Neutrophil (primary cell): Measurements from ENCODE around the gene EGLN1.
"Not testable (repeated sequence)": the region's sequence is repeated elsewhere in the genome, so short reads cannot be mapped to it uniquely, and the experiment has no call there.

Experiments used
- H3K27ac ChIP-seq: fragments of 200-600 bp; sonication (generic); 2 replicates; pipeline ENCODE4 v1.5.1; 2016; ENCODE audit warnings: mild to moderate bottlenecking, moderate library complexity
- H3K27me3 ChIP-seq: fragments of 200-600 bp; sonication (generic); 2 replicates; pipeline ENCODE4 v1.6.0; 2016; ENCODE audit warnings: mild to moderate bottlenecking
- H3K36me3 ChIP-seq: fragments of 200-600 bp; sonication (generic); 2 replicates; pipeline ENCODE4 v1.5.1; 2017
- H3K4me1 ChIP-seq, 2 experiments: fragments of 200-600 bp in 1 of 2; sonication (generic) in 1 of 2; 1 replicate in 1 of 2; 2 replicates in 1 of 2; pipeline versions ENCODE4 v1.5.1 to v1.6.1; 2013 to 2016; ENCODE audit warnings: low read depth in 1 of 2, low read length in 1 of 2, mild to moderate bottlenecking in 1 of 2, moderate library complexity in 1 of 2; ENCODE audit not compliant: control insufficient read depth in 1 of 2, insufficient read depth in 1 of 2
- H3K4me3 ChIP-seq, 2 experiments: fragments of 200-600 bp in 1 of 2; sonication (generic) in 1 of 2; 1 replicate in 1 of 2; 2 replicates in 1 of 2; pipeline ENCODE4 v1.5.1; 2013 to 2016; ENCODE audit warnings: low read depth in 1 of 2, low read length in 1 of 2, mild to moderate bottlenecking in 1 of 2, moderate library complexity in 1 of 2
- H3K9me3 ChIP-seq: fragments of 200-600 bp; sonication (generic); 2 replicates; pipeline ENCODE4 v1.5.1; 2016
- CTCF ChIP-seq: fragments of 200-600 bp; sonication (generic); IDR thresholded peaks from 2 replicates; pipeline ENCODE4 v1.5.1; 2016; ENCODE audit warnings: antibody characterized with exemption

The EGLN1 gene

DNA sequence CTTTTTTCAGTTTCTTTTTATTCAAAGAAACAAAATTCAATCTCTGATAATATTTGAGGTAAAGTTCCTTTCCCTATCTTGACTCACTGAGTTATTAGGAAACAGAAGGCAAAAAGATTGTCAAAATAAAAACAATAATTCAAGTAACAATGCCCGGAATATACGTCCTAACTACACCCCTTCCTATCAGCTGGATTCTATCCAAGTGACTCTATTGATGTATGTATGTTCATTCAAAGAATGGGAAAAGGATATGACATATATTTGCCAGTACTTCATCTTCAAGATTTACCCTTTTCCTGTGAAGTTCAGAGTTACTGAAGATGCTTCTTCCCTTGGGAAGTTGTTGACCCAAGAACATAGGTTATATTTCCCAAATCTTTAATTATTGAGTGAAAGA lies 70.3 kb downstream of the EGLN1 start:
- H3K9me3 ChIP-seq: no peaks in the 10 kb centered on the region
- H3K36me3 ChIP-seq: peaks cover 70% of the 10 kb centered on the region
- no peaks in the 10 kb centered on the region for H3K27me3 ChIP-seq
- no peak overlapping the region for H3K27ac ChIP-seq
- H3K4me1 ChIP-seq: no peaks in the 10 kb centered on the region
- H3K4me3 ChIP-seq: no peak overlapping the region
- TF ChIP-seq CTCF: no peak

DNA sequence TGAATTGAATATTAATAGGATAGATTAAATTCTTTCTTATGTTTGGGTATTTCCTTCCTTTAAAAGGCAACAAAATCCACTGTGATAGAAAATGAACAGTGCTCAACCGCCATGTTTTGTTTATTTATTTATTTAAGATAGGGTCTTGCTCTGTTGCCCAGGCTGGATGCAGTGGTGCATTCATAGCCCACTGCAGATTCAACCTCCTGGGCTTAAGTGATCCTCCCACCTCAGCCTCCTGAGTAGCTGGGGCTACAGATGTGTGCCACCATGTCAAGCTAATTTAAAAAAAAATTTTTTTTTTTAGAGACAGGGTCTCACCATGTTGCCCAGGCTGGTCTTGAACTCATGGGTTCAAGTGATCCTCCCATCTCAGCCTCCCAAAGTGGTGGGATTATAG lies 73.2 kb downstream of the EGLN1 start:
- not testable (repeated sequence) for H3K4me1 ChIP-seq, H3K9me3 ChIP-seq, H3K4me3 ChIP-seq, H3K27me3 ChIP-seq, H3K27ac ChIP-seq
- peaks cover 67% of the 10 kb centered on the region for H3K36me3 ChIP-seq

GRCh38 chr1:231348442-231348841 lies 73.6 kb downstream of the EGLN1 start:
- no peaks in the 10 kb centered on the region for H3K27me3 ChIP-seq
- H3K4me3 ChIP-seq: no peak overlapping the region
- no peak overlapping the region for H3K27ac ChIP-seq
- no peak for TF ChIP-seq CTCF
- no peaks in the 10 kb centered on the region for H3K4me1 ChIP-seq
- H3K9me3 ChIP-seq: no peaks in the 10 kb centered on the region
- H3K36me3 ChIP-seq: peaks cover 71% of the 10 kb centered on the region

GRCh38 chr1:231347961-231348360 lies 74.1 kb downstream of the EGLN1 start:
- H3K27me3 ChIP-seq: no peaks in the 10 kb centered on the region
- no peak overlapping the region for H3K27ac ChIP-seq
- peaks cover 71% of the 10 kb centered on the region for H3K36me3 ChIP-seq
- H3K4me1 ChIP-seq: no peaks in the 10 kb centered on the region
- TF ChIP-seq CTCF: no peak
- H3K4me3 ChIP-seq: no peak overlapping the region
- no peaks in the 10 kb centered on the region for H3K9me3 ChIP-seq

DNA sequence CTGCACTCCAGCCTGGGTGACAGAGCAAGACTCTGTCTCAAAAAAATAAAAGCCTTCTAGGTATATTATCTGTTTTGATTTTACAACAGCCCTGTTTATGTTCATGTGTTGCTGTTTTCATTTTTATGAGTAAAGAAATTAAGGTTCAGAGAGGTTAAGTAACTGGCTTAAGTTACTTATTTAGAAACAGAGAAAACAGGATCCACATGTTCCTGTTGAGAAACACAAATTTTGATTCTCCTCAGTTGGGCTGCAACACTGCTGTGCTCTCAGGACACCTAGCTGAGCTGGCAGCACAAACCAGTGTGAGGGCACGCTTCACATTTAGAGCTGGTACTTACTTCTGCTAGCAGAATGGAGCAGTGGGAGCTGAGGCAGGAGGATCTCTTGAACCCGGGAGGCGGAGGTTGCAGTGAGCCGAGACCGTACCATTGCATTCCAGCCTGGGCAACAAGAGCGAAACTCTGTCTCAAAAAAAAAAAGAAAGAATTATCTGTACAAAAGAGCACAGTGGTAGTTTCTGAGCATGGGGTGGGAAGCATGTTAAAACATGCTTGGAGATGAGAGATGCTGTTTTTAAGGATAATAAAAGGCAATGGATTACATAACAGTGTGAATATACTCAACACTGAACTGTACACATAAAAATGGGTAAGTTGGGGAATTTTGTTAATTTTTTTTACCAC lies 81.6 kb downstream of the EGLN1 start:
- no peaks in the 10 kb centered on the region for H3K27me3 ChIP-seq
- TF ChIP-seq CTCF: no peak
- H3K4me1 ChIP-seq: peaks cover 40 to 41% of the 10 kb centered on the region in 2 experiments
- no peaks in the 10 kb centered on the region for H3K9me3 ChIP-seq
- H3K27ac ChIP-seq: peak overlapping the region; percentile 27
- no peak overlapping the region for H3K4me3 ChIP-seq
- peaks cover 17% of the 10 kb centered on the region for H3K36me3 ChIP-seq

DNA sequence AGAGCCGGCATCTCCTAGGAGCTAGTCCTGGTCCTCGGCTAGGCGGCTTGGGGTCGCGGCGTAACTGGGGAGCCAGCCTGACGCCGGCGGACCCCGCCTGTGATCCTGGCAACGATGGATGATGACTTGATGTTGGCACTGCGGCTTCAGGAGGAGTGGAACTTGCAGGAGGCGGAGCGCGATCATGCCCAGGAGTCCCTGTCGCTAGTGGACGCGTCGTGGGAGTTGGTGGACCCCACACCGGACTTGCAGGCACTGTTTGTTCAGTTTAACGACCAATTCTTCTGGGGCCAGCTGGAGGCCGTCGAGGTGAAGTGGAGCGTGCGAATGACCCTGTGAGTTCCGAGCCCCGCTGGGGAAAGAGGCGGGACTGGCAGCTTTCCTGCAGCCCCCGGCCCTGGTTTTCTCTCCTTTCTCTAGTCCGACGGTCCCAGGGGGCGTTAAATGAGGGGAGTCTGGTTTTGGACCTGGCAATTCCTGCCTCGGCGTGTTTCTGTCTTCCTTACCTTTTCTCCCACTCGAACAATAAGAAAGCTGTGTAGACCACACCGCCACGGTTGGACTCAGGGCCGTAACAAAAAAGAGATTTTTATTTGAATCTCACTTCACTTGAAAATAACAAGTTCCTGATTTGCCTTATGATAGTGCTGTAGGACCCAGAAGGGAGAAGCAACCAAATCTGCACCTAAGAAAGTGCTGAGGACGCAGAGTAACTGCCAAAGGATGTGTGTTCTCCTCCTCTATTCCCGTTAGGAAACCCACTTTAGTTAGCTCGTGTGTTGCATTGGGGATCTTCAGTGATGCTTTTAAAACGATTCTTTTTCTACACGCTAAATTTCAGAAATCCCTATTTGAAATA lies 83.6 kb downstream of the EGLN1 start, which contains the start of gene SPRTN:
Gene SPRTN, plus strand, starts transcription at position 24 of the 859 bp plus-strand sequence. Its CDS starts 91 bp downstream, at position 115.
- H3K4me1 ChIP-seq: peaks cover 59 to 61% of the 10 kb centered on the region in 2 experiments
- TF ChIP-seq CTCF: no peak

More for the DNA sequence above, 83.6 kb downstream of the EGLN1 start, which contains the start of gene SPRTN:
- H3K9me3 ChIP-seq: no peaks in the 10 kb centered on the region
- H3K4me3 ChIP-seq: peak within 1 kb of the TSS; percentile 92 to 99
- no peaks in the 10 kb centered on the region for H3K27me3 ChIP-seq
- peak within 1 kb of the TSS; percentile 96 for H3K27ac ChIP-seq
- peaks cover 23% of the 10 kb centered on the region for H3K36me3 ChIP-seq
